IMR-90 (cell line): ENCODE measurements around the gene ST3GAL4. TPM values are rescaled to one million over a fixed set of nuclear protein-coding genes. Genes with fewer than 3 reads are reported as not detected.

ENCODE experiments used
- ATAC-seq: fragments of 200-7000 bp; cut with Tn5 transposase; 2 replicates; pipeline ENCODE4 v1.9.1; 2020; ENCODE audit warnings: low read depth, mild to moderate bottlenecking, moderate library complexity
- BruUV-seq: library from RNA; stranded (reverse); fragments of 400-500 nt; replicated peaks from 2 replicates; lab custom pipeline; 2021; lab: Mats Ljungman, UMichigan
- CTCF ChIA-PET: fragments of 300-600 bp; formaldehyde crosslinking; extraction: SDS; loops from one replicate; lab custom pipeline; 2021; ENCODE audit warnings: antibody characterized with exemption; lab: Yijun Ruan, JAX
- POLR2A ChIA-PET: fragments of 300-600 bp; sonication (Branson Sonifier 250); formaldehyde crosslinking; loops from one replicate; lab custom pipeline; 2022; ENCODE audit warnings: antibody characterized with exemption; ENCODE audit not compliant: unreplicated experiment; lab: Charles Lee
- DNase-seq: peaks from one replicate; pipeline ENCODE4 v3.0.0; 2013
- H2AFZ ChIP-seq: replicated peaks from 2 replicates; pipeline ENCODE3; 2013; ENCODE audit warnings: low read length, mild to moderate bottlenecking; ENCODE audit not compliant: poor library complexity
- H2AK5ac ChIP-seq: 2 replicates; pipeline ENCODE4 v1.6.1; 2013; ENCODE audit warnings: low read depth, low read length, inconsistent platforms
- H2AK9ac ChIP-seq: replicated peaks from 2 replicates; pipeline ENCODE3; 2013; ENCODE audit warnings: mild to moderate bottlenecking, low read depth, low read length, moderate library complexity; ENCODE audit not compliant: poor library complexity
- H2BK120ac ChIP-seq: 2 replicates; pipeline ENCODE4 v1.6.1; 2013; ENCODE audit warnings: low read depth, low read length, inconsistent platforms
- H2BK15ac ChIP-seq: 3 replicates; pipeline ENCODE4 v1.6.1; 2013; ENCODE audit warnings: low read depth, low read length, inconsistent platforms
- H2BK20ac ChIP-seq: 2 replicates; pipeline ENCODE4 v1.6.1; 2013; ENCODE audit warnings: low read depth, mild to moderate bottlenecking, inconsistent platforms, low read length, moderate library complexity
- H2BK5ac ChIP-seq: 2 replicates; pipeline ENCODE4 v1.6.1; 2013; ENCODE audit warnings: mild to moderate bottlenecking, low read depth, low read length, inconsistent platforms; ENCODE audit not compliant: poor library complexity, severe bottlenecking
- H3K14ac ChIP-seq: replicated peaks from 2 replicates; pipeline ENCODE4 v1.6.1; 2013; ENCODE audit warnings: low read depth, low read length, inconsistent platforms
- H3K18ac ChIP-seq: 2 replicates; pipeline ENCODE4 v1.6.1; 2013; ENCODE audit warnings: low read depth, low read length, control low read depth
- H3K23ac ChIP-seq: 2 replicates; pipeline ENCODE4 v1.6.1; 2013; ENCODE audit warnings: low read depth, low read length, inconsistent platforms
- H3K27ac ChIP-seq: 2 replicates; pipeline ENCODE4 v1.5.1; 2013; ENCODE audit warnings: mild to moderate bottlenecking, control low read depth, low read length; ENCODE audit not compliant: insufficient read depth
- H3K27me3 ChIP-seq: 2 replicates; pipeline ENCODE4 v1.6.1; 2013; ENCODE audit warnings: low read length; ENCODE audit not compliant: control insufficient read depth, insufficient read depth
- H3K36me3 ChIP-seq: 2 replicates; pipeline ENCODE4 v1.6.1; 2013; ENCODE audit warnings: low read length, mixed read lengths; ENCODE audit not compliant: control insufficient read depth, insufficient read depth
- H3K4ac ChIP-seq: 2 replicates; pipeline ENCODE4 v1.6.1; 2013; ENCODE audit warnings: low read depth, low read length, inconsistent platforms
- H3K4me1 ChIP-seq: 2 replicates; pipeline ENCODE4 v1.6.1; 2013; ENCODE audit warnings: low read length, mixed read lengths; ENCODE audit not compliant: control insufficient read depth, insufficient read depth
- H3K4me2 ChIP-seq: 2 replicates; pipeline ENCODE4 v1.6.1; 2013; ENCODE audit warnings: low read depth, mild to moderate bottlenecking, control low read depth, low read length, moderate library complexity
- H3K4me3 ChIP-seq: 2 replicates; pipeline ENCODE4 v1.5.1; 2013; ENCODE audit warnings: low read depth, mild to moderate bottlenecking, control low read depth, low read length, moderate library complexity; ENCODE audit not compliant: insufficient read depth
- H3K56ac ChIP-seq: 2 replicates; pipeline ENCODE4 v1.6.1; 2013; ENCODE audit warnings: low read length, inconsistent platforms; ENCODE audit not compliant: insufficient read depth; ENCODE audit errors: extremely low read depth
- H3K79me1 ChIP-seq, 2 experiments: 2 replicates each; pipeline ENCODE4 v1.6.1; 2013; ENCODE audit warnings: low read length in 2 of 2, inconsistent platforms in 1 of 2, low read depth in 1 of 2
- H3K9ac ChIP-seq: 2 replicates; pipeline ENCODE4 v1.6.1; 2013; ENCODE audit warnings: low read depth, low read length, control low read depth
- H3K9me1 ChIP-seq: 2 replicates; pipeline ENCODE4 v1.6.1; 2013; ENCODE audit warnings: low read length, inconsistent platforms; ENCODE audit not compliant: insufficient read depth
- H3K9me3 ChIP-seq: 2 replicates; pipeline ENCODE4 v1.6.1; 2013; ENCODE audit warnings: low read length; ENCODE audit not compliant: control insufficient read depth, insufficient read depth
- H4K20me1 ChIP-seq: 2 replicates; pipeline ENCODE4 v1.6.1; 2013; ENCODE audit warnings: low read length, inconsistent platforms; ENCODE audit not compliant: insufficient read depth
- H4K5ac ChIP-seq: 2 replicates; pipeline ENCODE4 v1.6.1; 2013; ENCODE audit warnings: mild to moderate bottlenecking, low read depth, low read length, control low read depth
- H4K8ac ChIP-seq, 2 experiments: 2 replicates each; pipeline ENCODE4 v1.6.1; 2013; ENCODE audit warnings: low read depth in 2 of 2, low read length in 2 of 2, control low read depth in 1 of 2, inconsistent platforms in 1 of 2
- H4K91ac ChIP-seq: 2 replicates; pipeline ENCODE4 v1.6.1; 2013; ENCODE audit warnings: low read depth, low read length, inconsistent platforms; ENCODE audit not compliant: insufficient read depth
- FOS ChIP-seq: fragments of 150-350 bp; IDR thresholded peaks from 2 replicates; pipeline ENCODE4 v1.6.1; 2016; ENCODE audit warnings: low read depth, low read length
- MAFK ChIP-seq: IDR thresholded peaks from 2 replicates; pipeline ENCODE4 v1.6.1; 2012; ENCODE audit warnings: low read depth, low read length, improper control_type of control experiment
- MAZ ChIP-seq: IDR thresholded peaks from 2 replicates; pipeline ENCODE4 v1.6.1; 2012; ENCODE audit warnings: low read depth, mild to moderate bottlenecking, low read length, improper control_type of control experiment, moderate library complexity, borderline replicate concordance
- RCOR1 ChIP-seq: IDR thresholded peaks from 2 replicates; pipeline ENCODE4 v1.6.1; 2012; ENCODE audit warnings: mild to moderate bottlenecking, low read length, improper control_type of control experiment; ENCODE audit not compliant: insufficient replicate concordance
- RFX5 ChIP-seq: IDR thresholded peaks from 2 replicates; pipeline ENCODE4 v1.8.0; 2012; ENCODE audit warnings: low read depth, mild to moderate bottlenecking, low read length, moderate library complexity
- WGBS, 2 experiments: methylation state at CpG; one replicate each; pipeline versions ENCODE4 v1.1.5 to v1.1.7; 2013; ENCODE audit warnings: missing lambda C conversion rate in 2 of 2; ENCODE audit not compliant: insufficient read length in 1 of 2; ENCODE audit errors: extremely low coverage in 2 of 2; 5-methylcytosine and 5-hydroxymethylcytosine counted together
- dilution Hi-C: fragments of 300-500 bp; cut with HindIII; formaldehyde crosslinking; loops from one replicate; pipeline ENCODE4 v1.14.3; 2018; ENCODE audit warnings: low sequenced_read_pairs; ENCODE audit not compliant: unreplicated experiment
- in situ Hi-C: fragments of 300-500 bp; cut with MboI; formaldehyde crosslinking; loops from 3 replicates; pipeline ENCODE4 v1.14.3; 2019; ENCODE audit warnings: low sequenced_read_pairs, inconsistent platforms, mixed read lengths
- intact Hi-C: fragments of 100-400 bp; cut with micrococcal nuclease; formaldehyde crosslinking; loops from 2 replicates; pipeline ENCODE4 v1.10.0; 2022
- polyA plus RNA-seq, 3 experiments: library from polyadenylated mRNA; depleted of rRNA; stranded (reverse); fragments of >200 nt; gene quantifications; 2 replicates each; pipeline ENCODE4 v1.2.3, GENCODE V29; 2012; ENCODE audit warnings: low replicate concordance in 1 of 3
- total RNA-seq: library from RNA; depleted of rRNA; stranded (reverse); fragments of >200 nt; gene quantifications from 2 replicates; pipeline ENCODE4 v1.2.3, GENCODE V29; 2012

The ST3GAL4 gene
- total and polyA plus RNA-seq, 2 of the 4 experiments (the other 2 are of a cell fraction) = 17.0 to 19.7 TPM

- ATAC-seq (peak; percentile 92), DNase-seq (peak; percentile 90)
- Histone ChIP-seq H3K56ac (no peak overlapping the region), H3K4me2 (no peak overlapping the region), H2AK5ac (peak overlapping the region; percentile 77; the same call in 1 of the 2 replicates), H3K9ac (no peak overlapping the region), H2AK9ac (peak overlapping the region; percentile 68), H2BK15ac (peak overlapping the region; percentile 27; the same call in 1 of the 3 replicates), H3K27ac (no peak overlapping the region), H2AFZ (peak overlapping the region; percentile 67), H4K5ac (no peak overlapping the region), H4K8ac (no peak overlapping the region), H3K4me1 (peaks cover 11% of the 10 kb centered on the region), H4K91ac (no peak overlapping the region), H3K9me1 (peaks cover 21% of the 10 kb centered on the region), H3K4me3 (no peak overlapping the region), H3K23ac (no peak overlapping the region; the same call in 1 of the 2 replicates), H3K14ac (no peak overlapping the region), H3K36me3 (no peaks in the 10 kb centered on the region), H3K9me3 (no peaks in the 10 kb centered on the region), H3K18ac (0 out of 2 replicates have a peak overlapping the region, but pooled peaks have one; percentile 22), H3K27me3 (no peaks in the 10 kb centered on the region), H2BK120ac (no peak overlapping the region), H4K20me1 (peaks cover 4% of the 10 kb centered on the region; the same call in 1 of the 2 replicates), H3K4ac (peak overlapping the region; percentile 47), H3K79me1 (peaks cover 0 to 11% of the 10 kb centered on the region in 2 experiments; a peak in 2 of 4 replicates), H2BK20ac (no peak overlapping the region), H2BK5ac (peak overlapping the region; percentile 16)
- dilution Hi-C loops = no loop called here
- intact Hi-C loops = no loop called here
- no TSS peak for BruUV-seq
- in situ Hi-C loops = no loop called here
- WGBS, 2 experiments = 80% methylated on average over 1 of the region's 5 CpGs; no CpG with 5 or more reads in 1 of the 2 experiments
- CTCF ChIA-PET = interaction anchor here (0.6 kb wide), 1 partner anchor 21 kb away, joined by 4 read pairs; no protein-coding TSS in a partner anchor
- TF ChIP-seq RFX5 (no peak), MAZ (peak; percentile 33; the same call in 1 of the 2 replicates), FOS (peak; percentile 78), MAFK (peak; percentile 68), RCOR1 (no peak)
- POLR2A ChIA-PET = interaction anchor here (1.1 kb wide), 1 partner anchor 14 kb away, joined by 4 read pairs; no protein-coding TSS in a partner anchor
These were observed 23.2 kb upstream of the ST3GAL4 start for GRCh38 chr11:126332221-126332711.
